T-cell (primary cell): Measurements from ENCODE around the gene PREX1. TPM values are rescaled to one million over a fixed set of nuclear protein-coding genes. Genes with fewer than 3 reads are reported as not detected.

ENCODE experiments used
- ATAC-seq, 4 experiments: fragments of 200-7000 bp in 3 of 4; fragments of 150-1000 bp in 1 of 4; cut with Tn5 transposase; replicated peaks in 1 of 4; 1 replicate in 3 of 4; 2 replicates in 1 of 4; pipeline ENCODE4 v1.10.0; 2021; ENCODE audit warnings: moderate library complexity in 3 of 4, mild to moderate bottlenecking in 2 of 4, moderate number of reproducible peaks in 1 of 4
- CTCF ChIA-PET, 2 donors: fragments of 300-600 bp; sonication (Branson Sonifier 250); formaldehyde crosslinking; loops; one replicate each; lab custom pipeline; 2022; ENCODE audit warnings: antibody characterized with exemption in 2 of 2; lab: Charles Lee
- POLR2A ChIA-PET, 2 donors: fragments of 300-600 bp; sonication (Branson Sonifier 250); formaldehyde crosslinking; loops; one replicate each; lab custom pipeline; 2022; ENCODE audit warnings: antibody characterized with exemption in 2 of 2; lab: Charles Lee
- DNase-seq, 35 experiments: peaks; one replicate each; pipeline versions ENCODE4 v3.0.0 to v3.0.0-alpha.2; 2013 to 2023
- H3K27ac ChIP-seq: one replicate; pipeline ENCODE4 v1.5.1; 2013; ENCODE audit warnings: low read length
- H3K27me3 ChIP-seq, 2 experiments: replicated peaks in 1 of 2; 1 replicate in 1 of 2; 2 replicates in 1 of 2; pipeline versions ENCODE4 v1.6.1 to v1.7.0; 2013; ENCODE audit warnings: low read length in 1 of 2, mixed read lengths in 1 of 2; ENCODE audit not compliant: control insufficient read depth in 2 of 2, insufficient read depth in 2 of 2; ENCODE audit errors: extremely low read depth in 1 of 2
- H3K36me3 ChIP-seq, 2 donors: 1 replicate in 1 of 2; 2 replicates in 1 of 2; pipeline versions ENCODE4 v1.6.1 to v1.7.0; 2013; ENCODE audit warnings: low read length in 1 of 2; ENCODE audit not compliant: control insufficient read depth in 2 of 2, insufficient read depth in 1 of 2; ENCODE audit errors: extremely low read depth in 1 of 2
- H3K4me1 ChIP-seq, 2 experiments: 1 replicate in 1 of 2; 2 replicates in 1 of 2; pipeline versions ENCODE4 v1.6.1 to v1.7.0; 2013; ENCODE audit warnings: low read length in 2 of 2, mixed read lengths in 1 of 2; ENCODE audit not compliant: insufficient read depth in 2 of 2, control insufficient read depth in 1 of 2; ENCODE audit errors: extremely low read depth in 1 of 2
- H3K4me3 ChIP-seq, 2 donors: 1 replicate in 1 of 2; 2 replicates in 1 of 2; pipeline versions ENCODE4 v1.5.1 to v1.7.0; 2013; ENCODE audit warnings: mild to moderate bottlenecking in 2 of 2, low read length in 1 of 2, moderate library complexity in 1 of 2; ENCODE audit not compliant: control insufficient read depth in 1 of 2; ENCODE audit errors: extremely low read depth in 1 of 2
- H3K9me3 ChIP-seq: 2 replicates; pipeline ENCODE4 v1.7.0; 2013
- H3K27ac Mint-ChIP-seq, 2 donors: one replicate each; pipeline ENCODE4 v1.8.0; 2020 to 2021; ENCODE audit warnings: mild to moderate bottlenecking in 2 of 2, mixed read lengths in 2 of 2
- H3K27me3 Mint-ChIP-seq, 2 donors: one replicate each; pipeline ENCODE4 v1.8.0; 2021 to 2022; ENCODE audit warnings: mixed read lengths in 2 of 2
- H3K36me3 Mint-ChIP-seq: one replicate; pipeline ENCODE4 v1.8.0; 2021; ENCODE audit warnings: mixed read lengths
- H3K4me1 Mint-ChIP-seq, 3 donors: one replicate each; pipeline ENCODE4 v1.8.0; 2020 to 2022; ENCODE audit warnings: mixed read lengths in 3 of 3, mild to moderate bottlenecking in 1 of 3
- H3K4me3 Mint-ChIP-seq, 3 donors: one replicate each; pipeline ENCODE4 v1.8.0; 2020 to 2022; ENCODE audit warnings: mild to moderate bottlenecking in 3 of 3, mixed read lengths in 3 of 3, moderate library complexity in 3 of 3
- H3K9me3 Mint-ChIP-seq, 3 donors: one replicate each; pipeline ENCODE4 v1.8.0; 2020 to 2022; ENCODE audit warnings: mixed read lengths in 3 of 3
- WGBS: methylation state at CpG from one replicate; pipeline ENCODE4 v1.1.5; 2013; ENCODE audit warnings: missing lambda C conversion rate; ENCODE audit not compliant: insufficient coverage; 5-methylcytosine and 5-hydroxymethylcytosine counted together
- total RNA-seq, 35 experiments: library from RNA in 6 of 35; stranded (reverse) in 6 of 35; fragments of 120-200 nt in 1 of 35; gene quantifications; one replicate each; pipeline versions ENCODE4 v1.2.1 to v1.2.4 and lab custom pipeline; 2013 to 2026

PREX1 gene
- total RNA-seq, 5 donors from 2014 or later (not counting 1 experiment from before 2014, with no cell fraction given) = 99.2 to 181 (median 137) TPM

DNA sequence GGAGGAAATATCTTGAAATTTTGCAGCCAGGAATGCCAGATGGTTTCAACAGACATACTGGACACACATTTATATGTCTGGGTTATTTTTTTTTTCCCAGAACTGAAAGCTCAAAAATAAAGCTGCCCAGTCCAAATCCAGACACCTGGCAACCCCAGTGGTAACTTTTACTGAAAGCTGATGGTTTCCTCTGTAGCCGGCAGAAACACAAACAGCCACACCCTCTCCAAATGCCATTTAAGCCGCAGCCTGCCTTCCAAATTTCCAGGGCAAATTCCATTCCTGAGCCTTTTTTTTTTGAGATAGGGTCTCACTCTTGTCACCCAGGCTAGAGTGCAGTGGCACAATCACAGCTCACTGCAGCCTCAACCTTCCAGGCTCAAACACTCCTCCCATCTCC is 6.5 kb upstream of the PREX1 start:
- DNase-seq (no peak), ATAC-seq (no peak)
- peaks cover 0 to 3% of the 10 kb centered on the region in 2 donors for H3K27me3 Mint-ChIP-seq
- Histone ChIP-seq H3K27ac (no peak overlapping the region), H3K36me3 (no peaks in the 10 kb centered on the region), H3K4me3 (no peak overlapping the region), H3K9me3 (no peaks in the 10 kb centered on the region), H3K4me1 (no peaks in the 10 kb centered on the region), H3K27me3 (peaks cover 0 to 2% of the 10 kb centered on the region in 2 experiments)
- ChIA-PET POLR2A (no interaction called here), CTCF (no interaction called here)
- no peak overlapping the region for H3K27ac Mint-ChIP-seq
- WGBS = 51% methylated on average over 2 of the region's 2 CpGs
- peaks cover under 1 to 9% (median 3%) of the 10 kb centered on the region in 3 donors for H3K4me1 Mint-ChIP-seq
- no peaks in the 10 kb centered on the region for H3K36me3 Mint-ChIP-seq
- H3K9me3 Mint-ChIP-seq = no peaks in the 10 kb centered on the region
- H3K4me3 Mint-ChIP-seq = no peak overlapping the region

GRCh38 chr20:48832405-48832730 is 4.6 kb upstream of the PREX1 start:
- Mint-ChIP-seq H3K9me3 (no peaks in the 10 kb centered on the region), H3K4me1 (peaks cover 7 to 11% (median 9%) of the 10 kb centered on the region in 3 donors), H3K27ac (peak overlapping the region; percentile 17 to 64), H3K36me3 (no peaks in the 10 kb centered on the region), H3K4me3 (no peak overlapping the region), H3K27me3 (peaks cover 0 to 3% of the 10 kb centered on the region in 2 donors)
- ChIA-PET POLR2A (no interaction called here), CTCF (interaction anchor here in 1 of 2 donors (1.1 kb wide), 1 partner anchor 36 kb away, joined by 6 read pairs; no protein-coding TSS in a partner anchor)
- Histone ChIP-seq H3K9me3 (no peaks in the 10 kb centered on the region), H3K4me1 (peaks cover 0 to 6% of the 10 kb centered on the region in 2 experiments), H3K4me3 (no peak overlapping the region), H3K36me3 (no peaks in the 10 kb centered on the region), H3K27me3 (peaks cover 0 to 2% of the 10 kb centered on the region in 2 experiments), H3K27ac (no peak overlapping the region)
- WGBS = no CpG with 5 or more reads among the region's 3 CpGs
- DNase-seq (no peak), ATAC-seq (no peak)

- 81% methylated on average over 3 of the region's 7 CpGs for WGBS
- ATAC-seq (no peak), DNase-seq (no peak)
- Histone ChIP-seq H3K36me3 (no peaks in the 10 kb centered on the region), H3K4me3 (no peak overlapping the region), H3K9me3 (no peaks in the 10 kb centered on the region), H3K27ac (no peak overlapping the region), H3K27me3 (peaks cover 0 to 2% of the 10 kb centered on the region in 2 experiments), H3K4me1 (peaks cover 0 to 6% of the 10 kb centered on the region in 2 experiments)
- Mint-ChIP-seq H3K4me3 (no peak overlapping the region), H3K27me3 (peaks cover 0 to 3% of the 10 kb centered on the region in 2 donors), H3K9me3 (no peaks in the 10 kb centered on the region), H3K4me1 (peaks cover 7 to 11% (median 9%) of the 10 kb centered on the region in 3 donors), H3K27ac (peak overlapping the region; percentile 66 to 75), H3K36me3 (no peaks in the 10 kb centered on the region)
- CTCF ChIA-PET = interaction anchor here in 1 of 2 donors (0.7 to 1.1 kb wide), 2 partner anchors 35 to 171 kb away, joined by 3 to 6 read pairs; no protein-coding TSS in a partner anchor
- POLR2A ChIA-PET = no interaction called here
These were observed 4.1 kb upstream of the PREX1 start for GRCh38 chr20:48831718-48832404.

GRCh38 chr20:48830826-48831318 is 3.1 kb upstream of the PREX1 start:
- no peak overlapping the region for H3K4me3 ChIP-seq
- H3K27ac ChIP-seq = no peak overlapping the region
- no peaks in the 10 kb centered on the region for H3K9me3 ChIP-seq
- H3K27me3 ChIP-seq = peaks cover 0 to 2% of the 10 kb centered on the region in 2 experiments
- peaks cover 0 to 10% of the 10 kb centered on the region in 2 experiments for H3K4me1 ChIP-seq
- Mint-ChIP-seq H3K9me3 (no peaks in the 10 kb centered on the region), H3K27me3 (peaks cover 0 to 2% of the 10 kb centered on the region in 2 donors), H3K27ac (peak overlapping the region; percentile 5 to 75), H3K4me1 (peaks cover 7 to 16% (median 11%) of the 10 kb centered on the region in 3 donors), H3K4me3 (no peak overlapping the region), H3K36me3 (no peaks in the 10 kb centered on the region)
- 100% methylated on average over 1 of the region's 3 CpGs for WGBS
- DNase-seq (no peak), ATAC-seq (no peak)
- H3K36me3 ChIP-seq = no peaks in the 10 kb centered on the region
- CTCF ChIA-PET = no interaction called here
- POLR2A ChIA-PET = interaction anchor here in 1 of 2 donors (0.7 kb wide), 1 partner anchor 890 kb away, joined by 3 read pairs; no protein-coding TSS in a partner anchor

DNA sequence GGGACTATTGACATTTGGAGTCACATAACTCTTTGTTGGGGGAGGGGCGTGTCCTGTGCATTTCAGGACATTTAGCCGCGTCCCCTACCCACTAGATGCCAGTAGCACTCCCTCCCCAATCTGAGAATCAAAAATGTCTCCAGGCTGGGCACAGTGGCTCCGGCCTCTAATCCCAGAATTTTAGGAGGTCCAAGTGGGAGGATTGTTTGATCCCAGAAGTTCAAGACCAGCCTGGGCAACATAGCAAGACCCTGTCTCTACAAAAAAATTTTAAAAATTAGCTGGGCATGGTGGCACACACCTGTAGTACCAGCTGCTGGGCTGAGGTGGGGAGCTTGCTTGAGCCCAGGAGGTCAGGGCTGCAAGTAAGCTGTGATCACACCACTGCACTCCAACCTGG is 2.1 kb upstream of the PREX1 start:
- Mint-ChIP-seq H3K4me1 (peaks cover 11 to 25% (median 14%) of the 10 kb centered on the region in 3 donors), H3K27me3 (no peaks in the 10 kb centered on the region), H3K36me3 (no peaks in the 10 kb centered on the region), H3K4me3 (peak overlapping the region in 1 of 3 donors; percentile 87), H3K27ac (no peak overlapping the region), H3K9me3 (no peaks in the 10 kb centered on the region)
- ATAC-seq = no peak
- WGBS = no CpG with 5 or more reads among the region's 4 CpGs
- ChIA-PET POLR2A (no interaction called here), CTCF (no interaction called here)
- Histone ChIP-seq H3K27me3 (peaks cover 0 to 2% of the 10 kb centered on the region in 2 experiments), H3K9me3 (no peaks in the 10 kb centered on the region), H3K4me1 (peaks cover 1 to 16% of the 10 kb centered on the region in 2 experiments), H3K27ac (no peak overlapping the region), H3K36me3 (no peaks in the 10 kb centered on the region), H3K4me3 (no peak overlapping the region)
- no peak for DNase-seq

DNA sequence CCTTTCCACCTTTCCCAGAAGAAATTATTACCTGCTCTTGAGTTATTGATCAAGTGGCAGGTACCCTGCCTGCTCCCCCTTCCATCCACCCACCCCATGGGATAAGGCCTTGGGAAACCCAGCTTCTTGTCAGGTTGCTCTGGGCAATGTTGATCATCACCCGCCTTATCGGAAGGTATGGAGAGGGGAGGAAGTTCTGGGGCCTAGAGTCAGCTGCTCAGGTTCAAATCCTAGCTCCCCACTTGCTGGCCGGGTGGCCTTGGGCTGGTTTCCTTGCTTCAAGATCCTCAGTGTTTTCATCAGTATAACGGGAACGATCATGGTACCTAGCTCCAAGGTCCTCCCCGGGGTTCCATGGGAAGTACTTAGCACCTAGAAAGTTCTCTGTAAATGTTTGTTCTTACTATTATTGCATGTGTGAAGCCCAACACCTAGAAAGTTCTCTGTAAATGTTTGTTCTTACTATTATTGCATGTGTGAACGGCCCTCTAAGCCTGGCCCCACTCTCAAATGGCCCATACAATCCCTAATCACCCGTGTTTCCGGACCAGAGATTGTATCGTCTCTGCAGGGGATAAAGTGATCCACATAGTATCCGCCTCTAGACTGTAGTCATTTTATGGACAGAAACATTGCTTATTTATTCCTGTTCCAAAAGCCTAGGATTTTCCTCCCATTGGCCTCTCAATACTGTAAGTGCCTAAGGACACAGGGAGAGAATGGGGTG is 1.1 kb upstream of the PREX1 start:
- Mint-ChIP-seq H3K27ac (peak overlapping the region; percentile 82 to 87), H3K27me3 (no peaks in the 10 kb centered on the region), H3K4me1 (peaks cover 11 to 36% (median 24%) of the 10 kb centered on the region in 3 donors), H3K4me3 (peak overlapping the region; percentile 80 to 87 (median 84)), H3K36me3 (no peaks in the 10 kb centered on the region), H3K9me3 (no peaks in the 10 kb centered on the region)
- peaks cover 0 to 2% of the 10 kb centered on the region in 2 experiments for H3K27me3 ChIP-seq
- peaks cover 8 to 27% of the 10 kb centered on the region in 2 experiments for H3K4me1 ChIP-seq
- H3K9me3 ChIP-seq = no peaks in the 10 kb centered on the region
- H3K4me3 ChIP-seq = peak overlapping the region in 1 of 2 donors; percentile 10
- DNase-seq = no peak
- no peak for ATAC-seq
- H3K36me3 ChIP-seq = no peaks in the 10 kb centered on the region
- 90% methylated on average over 3 of the region's 11 CpGs for WGBS
- CTCF ChIA-PET = interaction anchor here in 1 of 2 donors (0.7 kb wide), 1 partner anchor 140 kb away, joined by 4 read pairs; no protein-coding TSS in a partner anchor
- H3K27ac ChIP-seq = peak overlapping the region; percentile 47
- POLR2A ChIA-PET = interaction anchor here in 1 of 2 donors (0.6 kb wide), 1 partner anchor 91 kb away, joined by 3 read pairs; no protein-coding TSS in a partner anchor
